PC-9 (cell line): ENCODE measurements around the gene RND3.

Experiments
- EZH2 ChIP-seq: fragments of 200-600 bp; sonication (generic); IDR thresholded peaks from 2 replicates; pipeline ENCODE4 v1.8.0; 2017; ENCODE audit warnings: antibody characterized with exemption, low read depth
- TF ChIP-seq, protein P1 (sequence below): fragments of 200-600 bp; sonication (generic); conservative IDR thresholded peaks from 2 replicates; pipeline ENCODE4 v1.6.1; 2017; ENCODE audit warnings: mixed run types, antibody characterized with exemption, mild to moderate bottlenecking, moderate library complexity

DNA sequence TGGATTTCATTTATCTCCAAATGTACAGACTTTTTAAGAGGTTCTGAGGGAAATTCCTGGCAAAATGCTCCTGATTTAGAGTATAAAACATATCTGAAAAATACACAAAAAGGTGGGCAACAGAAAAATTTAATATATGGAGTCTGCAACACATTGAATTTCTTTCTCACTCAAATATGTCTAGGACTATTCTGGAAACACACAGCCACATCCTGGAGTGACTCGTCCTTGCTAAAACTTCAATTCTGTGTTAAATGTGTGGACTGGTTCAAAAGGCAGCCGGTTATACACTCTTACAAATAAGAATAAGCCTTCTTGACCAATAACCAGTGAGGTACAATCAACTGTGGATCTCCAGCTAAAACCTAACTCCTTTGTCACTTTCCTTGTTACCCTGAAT, 44.1 kb upstream of the RND3 start:
- TF ChIP-seq, protein P1, sequence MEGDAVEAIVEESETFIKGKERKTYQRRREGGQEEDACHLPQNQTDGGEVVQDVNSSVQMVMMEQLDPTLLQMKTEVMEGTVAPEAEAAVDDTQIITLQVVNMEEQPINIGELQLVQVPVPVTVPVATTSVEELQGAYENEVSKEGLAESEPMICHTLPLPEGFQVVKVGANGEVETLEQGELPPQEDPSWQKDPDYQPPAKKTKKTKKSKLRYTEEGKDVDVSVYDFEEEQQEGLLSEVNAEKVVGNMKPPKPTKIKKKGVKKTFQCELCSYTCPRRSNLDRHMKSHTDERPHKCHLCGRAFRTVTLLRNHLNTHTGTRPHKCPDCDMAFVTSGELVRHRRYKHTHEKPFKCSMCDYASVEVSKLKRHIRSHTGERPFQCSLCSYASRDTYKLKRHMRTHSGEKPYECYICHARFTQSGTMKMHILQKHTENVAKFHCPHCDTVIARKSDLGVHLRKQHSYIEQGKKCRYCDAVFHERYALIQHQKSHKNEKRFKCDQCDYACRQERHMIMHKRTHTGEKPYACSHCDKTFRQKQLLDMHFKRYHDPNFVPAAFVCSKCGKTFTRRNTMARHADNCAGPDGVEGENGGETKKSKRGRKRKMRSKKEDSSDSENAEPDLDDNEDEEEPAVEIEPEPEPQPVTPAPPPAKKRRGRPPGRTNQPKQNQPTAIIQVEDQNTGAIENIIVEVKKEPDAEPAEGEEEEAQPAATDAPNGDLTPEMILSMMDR: no peak
- no peak for TF ChIP-seq EZH2
